HUES64 (cell line): ENCODE results near the gene RRP9. TPM values are rescaled to one million over a fixed set of nuclear protein-coding genes. Genes with fewer than 3 reads are reported as not detected.
"Not testable (repeated sequence)": the region's sequence is repeated elsewhere in the genome, so short reads cannot be mapped to it uniquely, and the experiment has no call there.

Experiments used
- H3K27ac ChIP-seq: 2 replicates; pipeline ENCODE4 v1.7.0; 2013; ENCODE audit warnings: low read depth, low read length, inconsistent platforms
- H3K27me3 ChIP-seq: 2 replicates; pipeline ENCODE4 v1.6.1; 2013; ENCODE audit warnings: mild to moderate bottlenecking, low read length; ENCODE audit not compliant: insufficient read depth
- H3K36me3 ChIP-seq: 2 replicates; pipeline ENCODE4 v1.6.1; 2013; ENCODE audit warnings: mild to moderate bottlenecking, low read length; ENCODE audit not compliant: insufficient read depth
- H3K4me1 ChIP-seq: 2 replicates; pipeline ENCODE4 v1.6.1; 2013; ENCODE audit warnings: mild to moderate bottlenecking, low read length, moderate library complexity; ENCODE audit not compliant: insufficient read depth
- H3K4me3 ChIP-seq: 2 replicates; pipeline ENCODE4 v1.5.1; 2013; ENCODE audit warnings: mild to moderate bottlenecking, low read length, moderate library complexity
- H3K9ac ChIP-seq: 2 replicates; pipeline ENCODE4 v1.6.1; 2013; ENCODE audit warnings: mild to moderate bottlenecking, low read depth, low read length
- H3K9me3 ChIP-seq: 2 replicates; pipeline ENCODE4 v1.6.1; 2013; ENCODE audit warnings: low read depth, low read length; ENCODE audit not compliant: insufficient read depth
- WGBS: fragments of 150-250, 120-280 bp; methylation state at CpG from one replicate; pipeline ENCODE4 v1.1.7; 2013; ENCODE audit warnings: missing lambda C conversion rate; 5-methylcytosine and 5-hydroxymethylcytosine counted together
- polyA plus RNA-seq, 2 experiments: library from polyadenylated mRNA; stranded (reverse); fragments of 50-300 nt; gene quantifications; one replicate each; pipeline ENCODE4 v1.2.3, GENCODE V29; 2013

Gene RRP9, protein sequence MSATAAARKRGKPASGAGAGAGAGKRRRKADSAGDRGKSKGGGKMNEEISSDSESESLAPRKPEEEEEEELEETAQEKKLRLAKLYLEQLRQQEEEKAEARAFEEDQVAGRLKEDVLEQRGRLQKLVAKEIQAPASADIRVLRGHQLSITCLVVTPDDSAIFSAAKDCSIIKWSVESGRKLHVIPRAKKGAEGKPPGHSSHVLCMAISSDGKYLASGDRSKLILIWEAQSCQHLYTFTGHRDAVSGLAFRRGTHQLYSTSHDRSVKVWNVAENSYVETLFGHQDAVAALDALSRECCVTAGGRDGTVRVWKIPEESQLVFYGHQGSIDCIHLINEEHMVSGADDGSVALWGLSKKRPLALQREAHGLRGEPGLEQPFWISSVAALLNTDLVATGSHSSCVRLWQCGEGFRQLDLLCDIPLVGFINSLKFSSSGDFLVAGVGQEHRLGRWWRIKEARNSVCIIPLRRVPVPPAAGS
- polyA plus RNA-seq (2013, experiment 1 of 2), result 39.5 TPM
- 29.1 TPM for polyA plus RNA-seq (2013, experiment 2 of 2)

- H3K4me1 ChIP-seq, result peaks cover 4% of the 10 kb centered on the region; the same call in 1 of the 2 replicates
- no peaks in the 10 kb centered on the region; the same call in 1 of the 2 replicates for H3K27me3 ChIP-seq
- H3K27ac ChIP-seq, result peak within 1 kb of the TSS; percentile 63; the same call in 1 of the 2 replicates
- 5% methylated on average over 67 of the region's 67 CpGs for WGBS
- H3K36me3 ChIP-seq, result peaks cover 29% of the 10 kb centered on the region
- H3K9ac ChIP-seq, result peak within 1 kb of the TSS; percentile 82
- no peaks in the 10 kb centered on the region for H3K9me3 ChIP-seq
- H3K4me3 ChIP-seq, result peak within 1 kb of the TSS; percentile 84
Measured at GRCh38 chr3:51941798-51942602, at the start of gene RRP9, which contains the start of gene PARP3. TSS of gene RRP9 (minus strand) at chr3:51941904. CDS start at chr3:51941867, 37 bp downstream. TSS of gene PARP3 (plus strand) at chr3:51942363. CDS start at chr3:51943356, 993 bp downstream.

DNA sequence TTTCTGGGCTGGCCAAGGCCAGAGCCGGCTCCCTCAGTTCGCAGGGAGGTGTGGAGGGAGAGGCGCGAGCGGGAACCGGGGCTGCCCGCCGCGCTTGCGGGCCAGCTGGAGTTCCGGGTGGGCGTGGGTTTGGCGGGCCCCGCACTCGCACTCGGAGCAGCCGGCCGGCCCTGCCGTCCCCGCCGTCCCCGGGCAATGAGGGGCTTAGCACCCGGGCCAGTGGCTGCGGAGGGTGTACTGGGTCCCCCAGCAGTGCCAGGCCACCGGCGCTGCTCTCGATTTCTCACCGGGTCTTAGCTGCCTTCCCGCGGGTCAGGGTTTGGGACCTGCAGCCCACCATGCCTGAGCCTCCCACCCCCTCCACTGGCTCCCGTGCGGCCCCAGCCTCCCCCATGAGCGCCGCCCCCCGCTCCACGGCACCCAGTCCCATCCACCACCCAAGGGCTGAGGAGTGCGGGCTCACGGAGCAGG lies 48.8 kb upstream of the RRP9 start:
- not testable (repeated sequence) for H3K4me3 ChIP-seq, H3K9ac ChIP-seq, H3K27me3 ChIP-seq, H3K9me3 ChIP-seq, H3K27ac ChIP-seq
- WGBS, result 94% methylated on average over 38 of the region's 38 CpGs
- peaks cover 39% of the 10 kb centered on the region for H3K36me3 ChIP-seq
- H3K4me1 ChIP-seq, result peaks cover 15% of the 10 kb centered on the region; the same call in 1 of the 2 replicates

- Histone ChIP-seq H3K27ac (no peak overlapping the region), H3K9ac (no peak overlapping the region)
- 82% methylated on average over 15 of the region's 15 CpGs for WGBS
Measured at GRCh38 chr3:51988286-51989146, 46.8 kb upstream of the RRP9 start.

DNA sequence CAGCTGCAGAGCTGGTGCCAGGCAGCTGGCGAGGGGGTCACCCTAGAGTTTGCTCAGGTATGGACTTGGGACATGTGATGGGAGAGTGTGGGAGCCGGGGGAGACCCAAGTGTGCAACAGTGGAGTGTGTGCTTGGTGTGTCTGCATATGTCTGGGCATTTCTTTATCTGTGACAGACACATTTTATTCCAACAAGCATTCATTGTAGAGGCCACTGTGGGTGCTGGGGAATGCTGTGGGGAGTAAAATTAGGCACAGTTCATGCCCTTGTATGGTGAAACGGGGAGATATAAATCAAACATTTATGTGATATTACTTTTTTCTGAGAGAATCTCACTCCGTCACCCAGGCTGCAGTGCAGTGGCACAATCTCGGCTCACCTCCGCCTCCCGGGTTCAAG lies 45.9 kb upstream of the RRP9 start:
- Histone ChIP-seq H3K27ac (no peak overlapping the region), H3K4me3 (no peak overlapping the region), H3K36me3 (peaks cover 14% of the 10 kb centered on the region), H3K9ac (no peak overlapping the region), H3K27me3 (no peaks in the 10 kb centered on the region), H3K4me1 (0 out of 2 replicates have a peak, but pooled peaks cover 11% of the 10 kb centered on the region), H3K9me3 (no peaks in the 10 kb centered on the region)
- 94% methylated on average over 7 of the region's 7 CpGs for WGBS

More at GRCh38 chr3:51988286-51989146, 46.8 kb upstream of the RRP9 start:
- H3K9me3 ChIP-seq, result no peaks in the 10 kb centered on the region
- 0 out of 2 replicates have a peak, but pooled peaks cover 9% of the 10 kb centered on the region for H3K4me1 ChIP-seq
- H3K27me3 ChIP-seq, result no peaks in the 10 kb centered on the region
- H3K36me3 ChIP-seq, result peaks cover 22% of the 10 kb centered on the region
- H3K4me3 ChIP-seq, result no peak overlapping the region

- Histone ChIP-seq H3K4me1 (peaks cover 15% of the 10 kb centered on the region), H3K36me3 (peaks cover 1% of the 10 kb centered on the region; the same call in 1 of the 2 replicates), H3K4me3 (no peak overlapping the region), H3K9me3 (no peaks in the 10 kb centered on the region), H3K9ac (no peak overlapping the region), H3K27me3 (no peaks in the 10 kb centered on the region), H3K27ac (no peak overlapping the region)
- WGBS, result 86% methylated on average over 12 of the region's 12 CpGs
Measured at GRCh38 chr3:51986010-51986947, 44.6 kb upstream of the RRP9 start.

GRCh38 chr3:51985063-51985462 lies 43.4 kb upstream of the RRP9 start:
- Histone ChIP-seq H3K36me3 (no peaks in the 10 kb centered on the region), H3K4me1 (peaks cover 15% of the 10 kb centered on the region), H3K4me3 (no peak overlapping the region), H3K9ac (no peak overlapping the region), H3K27ac (no peak overlapping the region), H3K9me3 (no peaks in the 10 kb centered on the region), H3K27me3 (no peaks in the 10 kb centered on the region)
- WGBS, result 90% methylated on average over 6 of the region's 6 CpGs

GRCh38 chr3:51984269-51984647 lies 42.6 kb upstream of the RRP9 start:
- H3K27me3 ChIP-seq, result no peaks in the 10 kb centered on the region
- no peaks in the 10 kb centered on the region for H3K36me3 ChIP-seq
- no peak overlapping the region for H3K27ac ChIP-seq
- 0 out of 2 replicates have a peak overlapping the region, but pooled peaks have one; percentile 77 for H3K9ac ChIP-seq
- H3K4me3 ChIP-seq, result peak overlapping the region; percentile 69; the same call in 1 of the 2 replicates
- H3K9me3 ChIP-seq, result no peaks in the 10 kb centered on the region
- H3K4me1 ChIP-seq, result peaks cover 15% of the 10 kb centered on the region

GRCh38 chr3:51983578-51984268 lies 42.0 kb upstream of the RRP9 start:
- H3K9me3 ChIP-seq, result no peaks in the 10 kb centered on the region
- no peaks in the 10 kb centered on the region for H3K27me3 ChIP-seq
- 75% methylated on average over 22 of the region's 22 CpGs for WGBS
- no peaks in the 10 kb centered on the region for H3K36me3 ChIP-seq
- peaks cover 15% of the 10 kb centered on the region for H3K4me1 ChIP-seq
- H3K27ac ChIP-seq, result peak overlapping the region; percentile 91
- peak overlapping the region; percentile 77 for H3K9ac ChIP-seq
- peak overlapping the region; percentile 69 for H3K4me3 ChIP-seq

DNA sequence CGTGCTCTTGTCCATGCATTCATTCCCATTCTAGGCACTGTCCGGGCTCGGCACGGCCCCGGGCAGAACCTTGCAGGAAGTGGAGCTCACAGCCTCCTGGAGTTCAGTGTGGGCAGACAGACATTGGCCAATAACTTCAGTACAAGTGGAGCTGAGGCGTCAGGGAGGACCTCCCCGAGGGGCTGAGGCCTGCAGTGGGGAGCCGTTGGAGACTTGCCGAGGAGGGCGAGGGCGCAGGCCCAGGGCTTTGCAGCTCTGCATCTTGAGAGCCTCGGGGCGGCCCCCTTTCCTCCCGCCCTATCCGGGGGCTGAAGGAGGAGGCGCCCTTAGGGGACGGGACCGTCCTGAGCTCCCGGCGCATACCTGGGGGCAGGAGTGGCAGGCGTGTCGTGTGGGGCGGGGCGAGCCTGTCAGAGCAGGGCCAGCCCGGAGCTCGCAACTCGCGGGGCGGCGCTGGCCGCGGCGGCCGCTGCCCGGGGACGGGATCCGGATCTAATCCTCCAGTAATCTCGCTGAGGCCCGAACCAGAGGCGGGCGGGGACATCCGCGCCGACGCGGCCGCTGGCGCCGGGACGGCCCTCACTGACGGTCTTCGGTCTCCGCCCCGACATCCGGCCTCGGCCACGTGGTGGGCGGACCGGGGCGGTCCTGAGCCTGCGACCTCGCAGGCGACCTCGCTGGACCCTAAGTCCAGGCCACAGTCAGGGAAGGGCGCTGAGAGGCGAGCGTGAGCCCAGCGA lies 41.3 kb upstream of the RRP9 start, which contains the start of gene ACY1:
ACY1 (plus strand) TSS at position 698 of the 740 bp plus-strand sequence. CDS start 530 bp downstream, outside the sequence.
- Histone ChIP-seq H3K4me1 (peaks cover 10% of the 10 kb centered on the region), H3K9me3 (no peaks in the 10 kb centered on the region), H3K36me3 (no peaks in the 10 kb centered on the region), H3K9ac (peak within 1 kb of the TSS; percentile 77), H3K4me3 (peak within 1 kb of the TSS; percentile 69), H3K27ac (peak within 1 kb of the TSS; percentile 91), H3K27me3 (no peaks in the 10 kb centered on the region)
- WGBS, result 1% methylated on average over 68 of the region's 68 CpGs
